CD4-positive, alpha-beta T cell treated with Interleukin-1 beta for 1 hour (primary cell): ENCODE results near the gene STH.
A peak's percentile ranks its signal among the peaks of the same experiment; 100 is the strongest.
"Not testable (repeated sequence)": the region's sequence is repeated elsewhere in the genome, so short reads cannot be mapped to it uniquely, and the experiment has no call there.

Experiments used
- DNase-seq, 2 donors: peaks; one replicate each; pipeline ENCODE4 v3.0.0-alpha.2; 2020 to 2022

STH gene

GRCh38 chr17:45987706-45988105 is 11.3 kb upstream of the STH start:
- no peak for DNase-seq

- DNase-seq, result no peak
These were observed 9.3 kb upstream of the STH start for GRCh38 chr17:45989759-45990158.

- no peak for DNase-seq
These were observed 8.2 kb upstream of the STH start for GRCh38 chr17:45990886-45991285.

DNA sequence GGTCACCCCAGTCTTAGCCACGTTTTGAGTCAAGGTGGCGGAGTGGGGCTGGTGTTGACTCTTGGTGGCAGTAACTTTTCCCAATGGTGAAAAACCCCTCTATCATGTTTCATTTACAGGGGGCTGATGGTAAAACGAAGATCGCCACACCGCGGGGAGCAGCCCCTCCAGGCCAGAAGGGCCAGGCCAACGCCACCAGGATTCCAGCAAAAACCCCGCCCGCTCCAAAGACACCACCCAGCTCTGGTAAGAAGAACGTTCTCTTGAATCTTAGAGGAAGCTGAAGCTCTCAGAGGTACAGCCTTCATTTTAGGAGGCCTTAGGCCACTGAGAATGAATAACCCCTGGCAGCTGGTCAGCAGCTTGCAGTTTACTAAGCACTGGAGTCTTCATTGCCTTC is 7.7 kb upstream of the STH start:
- no peak for DNase-seq

DNA sequence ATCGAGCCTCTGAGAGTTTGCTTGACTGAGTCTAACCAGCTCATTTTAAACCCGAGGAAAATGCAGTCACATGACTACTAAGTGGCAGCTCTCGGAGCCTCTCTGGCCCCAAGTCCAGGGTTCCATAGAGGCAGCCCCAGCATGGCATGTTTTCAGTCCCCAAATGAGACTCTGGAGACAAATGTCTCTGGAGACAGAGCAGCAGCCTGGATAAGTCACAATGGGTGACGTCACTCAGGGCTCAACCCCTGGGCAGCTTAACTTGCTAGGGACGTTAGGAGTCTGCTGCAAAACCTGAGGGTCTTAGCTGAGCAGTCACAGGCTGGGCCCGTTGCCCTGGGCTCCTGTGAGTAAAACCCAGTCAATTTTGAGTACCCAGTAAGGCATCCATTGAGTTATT is 6.9 kb upstream of the STH start:
- no peak for DNase-seq

GRCh38 chr17:45992904-45993303 is 6.1 kb upstream of the STH start:
- no peak for DNase-seq

GRCh38 chr17:45993962-45994627 is 5.0 kb upstream of the STH start:
- no peak for DNase-seq

DNA sequence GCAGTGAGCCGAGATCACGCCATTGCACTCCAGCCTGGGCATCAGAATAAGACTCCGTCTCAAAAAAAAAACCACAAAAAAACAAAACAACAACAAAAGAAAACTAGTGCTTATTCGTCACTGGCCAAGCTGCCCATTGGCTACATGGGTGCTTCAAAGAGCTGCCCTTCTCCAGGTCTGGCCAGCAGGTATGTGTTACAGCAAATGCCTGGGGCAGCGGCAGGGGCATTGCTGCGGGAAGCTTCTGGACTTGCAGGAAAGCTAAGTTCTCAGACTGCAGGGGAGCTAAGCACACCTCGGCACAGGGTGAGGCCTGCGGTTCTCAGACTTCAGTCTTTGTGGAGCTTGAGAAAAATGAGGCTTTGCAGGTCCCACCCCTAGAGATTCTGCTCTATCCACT is 4.1 kb upstream of the STH start:
- no peak for DNase-seq

DNA sequence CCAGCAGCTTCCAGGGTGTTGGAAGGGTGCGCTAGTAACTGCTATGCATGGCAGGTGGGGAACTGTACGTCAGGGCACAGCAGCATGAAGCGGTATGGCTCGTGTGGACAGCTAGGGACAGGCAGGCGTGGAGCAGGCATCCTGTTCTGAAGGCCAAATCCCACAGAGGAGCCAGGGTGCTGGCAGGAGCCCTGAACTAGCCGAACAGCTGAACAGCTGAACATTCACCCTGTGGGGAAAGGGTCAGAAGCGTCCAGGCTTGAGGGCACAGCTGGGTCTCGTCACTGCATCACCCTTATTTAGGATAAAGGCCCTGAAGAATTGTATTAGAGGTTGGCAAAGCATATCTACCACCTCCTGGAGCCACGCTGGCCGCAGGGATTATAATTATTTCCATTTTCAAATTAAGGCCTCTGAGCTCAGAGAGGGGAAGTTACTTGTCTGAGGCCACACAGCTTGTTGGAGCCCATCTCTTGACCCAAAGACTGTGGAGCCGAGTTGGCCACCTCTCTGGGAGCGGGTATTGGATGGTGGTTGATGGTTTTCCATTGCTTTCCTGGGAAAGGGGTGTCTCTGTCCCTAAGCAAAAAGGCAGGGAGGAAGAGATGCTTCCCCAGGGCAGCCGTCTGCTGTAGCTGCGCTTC is 3.3 kb upstream of the STH start:
- DNase-seq, result no peak

- no peak for DNase-seq
These were observed 2.6 kb upstream of the STH start for GRCh38 chr17:45996282-45996937.

DNA sequence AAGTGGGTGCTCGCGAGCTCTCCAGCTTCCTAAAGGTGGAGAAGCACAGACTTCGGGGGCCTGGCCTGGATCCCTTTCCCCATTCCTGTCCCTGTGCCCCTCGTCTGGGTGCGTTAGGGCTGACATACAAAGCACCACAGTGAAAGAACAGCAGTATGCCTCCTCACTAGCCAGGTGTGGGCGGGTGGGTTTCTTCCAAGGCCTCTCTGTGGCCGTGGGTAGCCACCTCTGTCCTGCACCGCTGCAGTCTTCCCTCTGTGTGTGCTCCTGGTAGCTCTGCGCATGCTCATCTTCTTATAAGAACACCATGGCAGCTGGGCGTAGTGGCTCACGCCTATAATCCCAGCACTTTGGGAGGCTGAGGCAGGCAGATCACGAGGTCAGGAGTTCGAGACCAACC is 1.9 kb upstream of the STH start:
- DNase-seq, result no peak

DNA sequence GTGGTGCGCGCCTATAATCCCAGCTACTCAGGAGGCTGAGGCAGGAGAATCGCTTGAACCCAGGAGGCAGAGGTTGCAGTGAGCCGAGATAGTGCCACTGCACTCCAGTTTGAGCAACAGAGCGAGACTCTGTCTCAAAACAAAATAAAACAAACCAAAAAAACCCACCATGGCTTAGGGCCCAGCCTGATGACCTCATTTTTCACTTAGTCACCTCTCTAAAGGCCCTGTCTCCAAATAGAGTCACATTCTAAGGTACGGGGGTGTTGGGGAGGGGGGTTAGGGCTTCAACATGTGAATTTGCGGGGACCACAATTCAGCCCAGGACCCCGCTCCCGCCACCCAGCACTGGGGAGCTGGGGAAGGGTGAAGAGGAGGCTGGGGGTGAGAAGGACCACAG is 1.4 kb upstream of the STH start:
- no peak for DNase-seq

DNA sequence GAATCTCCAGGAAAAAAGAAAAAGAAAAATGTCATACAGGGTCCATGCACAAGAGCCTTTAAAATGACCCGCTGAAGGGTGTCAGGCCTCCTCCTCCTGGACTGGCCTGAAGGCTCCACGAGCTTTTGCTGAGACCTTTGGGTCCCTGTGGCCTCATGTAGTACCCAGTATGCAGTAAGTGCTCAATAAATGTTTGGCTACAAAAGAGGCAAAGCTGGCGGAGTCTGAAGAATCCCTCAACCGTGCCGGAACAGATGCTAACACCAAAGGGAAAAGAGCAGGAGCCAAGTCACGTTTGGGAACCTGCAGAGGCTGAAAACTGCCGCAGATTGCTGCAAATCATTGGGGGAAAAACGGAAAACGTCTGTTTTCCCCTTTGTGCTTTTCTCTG is 845 bp downstream of the STH start:
- DNase-seq, result no peak

- no peak for DNase-seq
These were observed 1.2 kb downstream of the STH start for GRCh38 chr17:46000292-46000691.

- DNase-seq, result no peak
These were observed 1.7 kb downstream of the STH start for GRCh38 chr17:46000757-46001156.

DNA sequence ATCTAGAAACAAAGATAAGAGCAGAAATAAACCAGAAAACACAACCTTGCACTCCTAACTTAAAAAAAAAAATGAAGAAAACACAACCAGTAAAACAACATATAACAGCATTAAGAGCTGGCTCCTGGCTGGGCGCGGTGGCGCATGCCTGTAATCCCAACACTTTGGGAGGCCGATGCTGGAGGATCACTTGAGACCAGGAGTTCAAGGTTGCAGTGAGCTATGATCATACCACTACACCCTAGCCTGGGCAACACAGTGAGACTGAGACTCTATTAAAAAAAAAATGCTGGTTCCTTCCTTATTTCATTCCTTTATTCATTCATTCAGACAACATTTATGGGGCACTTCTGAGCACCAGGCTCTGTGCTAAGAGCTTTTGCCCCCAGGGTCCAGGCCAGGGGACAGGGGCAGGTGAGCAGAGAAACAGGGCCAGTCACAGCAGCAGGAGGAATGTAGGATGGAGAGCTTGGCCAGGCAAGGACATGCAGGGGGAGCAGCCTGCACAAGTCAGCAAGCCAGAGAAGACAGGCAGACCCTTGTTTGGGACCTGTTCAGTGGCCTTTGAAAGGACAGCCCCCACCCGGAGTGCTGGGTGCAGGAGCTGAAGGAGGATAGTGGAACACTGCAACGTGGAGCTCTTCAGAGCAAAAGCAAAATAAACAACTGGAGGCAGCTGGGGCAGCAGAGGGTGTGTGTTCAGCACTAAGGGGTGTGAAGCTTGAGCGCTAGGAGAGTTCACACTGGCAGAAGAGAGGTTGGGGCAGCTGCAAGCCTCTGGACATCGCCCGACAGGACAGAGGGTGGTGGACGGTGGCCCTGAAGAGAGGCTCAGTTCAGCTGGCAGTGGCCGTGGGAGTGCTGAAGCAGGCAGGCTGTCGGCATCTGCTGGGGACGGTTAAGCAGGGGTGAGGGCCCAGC is 2.6 kb downstream of the STH start:
- no peak for DNase-seq

DNA sequence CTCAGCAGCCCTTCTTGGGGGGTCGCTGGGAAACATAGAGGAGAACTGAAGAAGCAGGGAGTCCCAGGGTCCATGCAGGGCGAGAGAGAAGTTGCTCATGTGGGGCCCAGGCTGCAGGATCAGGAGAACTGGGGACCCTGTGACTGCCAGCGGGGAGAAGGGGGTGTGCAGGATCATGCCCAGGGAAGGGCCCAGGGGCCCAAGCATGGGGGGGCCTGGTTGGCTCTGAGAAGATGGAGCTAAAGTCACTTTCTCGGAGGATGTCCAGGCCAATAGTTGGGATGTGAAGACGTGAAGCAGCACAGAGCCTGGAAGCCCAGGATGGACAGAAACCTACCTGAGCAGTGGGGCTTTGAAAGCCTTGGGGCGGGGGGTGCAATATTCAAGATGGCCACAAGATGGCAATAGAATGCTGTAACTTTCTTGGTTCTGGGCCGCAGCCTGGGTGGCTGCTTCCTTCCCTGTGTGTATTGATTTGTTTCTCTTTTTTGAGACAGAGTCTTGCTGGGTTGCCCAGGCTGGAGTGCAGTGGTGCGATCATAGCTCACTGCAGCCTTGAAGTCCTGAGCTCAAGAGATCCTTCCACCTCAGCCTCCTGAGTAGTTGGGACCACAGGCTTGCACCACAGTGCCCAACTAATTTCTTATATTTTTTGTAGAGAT is 3.4 kb downstream of the STH start:
- peak; percentile 71 to 77 for DNase-seq

DNA sequence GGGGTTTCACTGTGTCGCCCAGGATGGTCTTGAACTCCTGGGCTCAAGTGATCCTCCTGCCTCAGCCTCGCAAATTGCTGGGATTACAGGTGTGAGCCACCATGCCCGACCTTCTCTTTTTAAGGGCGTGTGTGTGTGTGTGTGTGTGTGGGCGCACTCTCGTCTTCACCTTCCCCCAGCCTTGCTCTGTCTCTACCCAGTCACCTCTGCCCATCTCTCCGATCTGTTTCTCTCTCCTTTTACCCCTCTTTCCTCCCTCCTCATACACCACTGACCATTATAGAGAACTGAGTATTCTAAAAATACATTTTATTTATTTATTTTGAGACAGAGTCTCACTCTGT is 3.9 kb downstream of the STH start:
- no peak for DNase-seq

DNA sequence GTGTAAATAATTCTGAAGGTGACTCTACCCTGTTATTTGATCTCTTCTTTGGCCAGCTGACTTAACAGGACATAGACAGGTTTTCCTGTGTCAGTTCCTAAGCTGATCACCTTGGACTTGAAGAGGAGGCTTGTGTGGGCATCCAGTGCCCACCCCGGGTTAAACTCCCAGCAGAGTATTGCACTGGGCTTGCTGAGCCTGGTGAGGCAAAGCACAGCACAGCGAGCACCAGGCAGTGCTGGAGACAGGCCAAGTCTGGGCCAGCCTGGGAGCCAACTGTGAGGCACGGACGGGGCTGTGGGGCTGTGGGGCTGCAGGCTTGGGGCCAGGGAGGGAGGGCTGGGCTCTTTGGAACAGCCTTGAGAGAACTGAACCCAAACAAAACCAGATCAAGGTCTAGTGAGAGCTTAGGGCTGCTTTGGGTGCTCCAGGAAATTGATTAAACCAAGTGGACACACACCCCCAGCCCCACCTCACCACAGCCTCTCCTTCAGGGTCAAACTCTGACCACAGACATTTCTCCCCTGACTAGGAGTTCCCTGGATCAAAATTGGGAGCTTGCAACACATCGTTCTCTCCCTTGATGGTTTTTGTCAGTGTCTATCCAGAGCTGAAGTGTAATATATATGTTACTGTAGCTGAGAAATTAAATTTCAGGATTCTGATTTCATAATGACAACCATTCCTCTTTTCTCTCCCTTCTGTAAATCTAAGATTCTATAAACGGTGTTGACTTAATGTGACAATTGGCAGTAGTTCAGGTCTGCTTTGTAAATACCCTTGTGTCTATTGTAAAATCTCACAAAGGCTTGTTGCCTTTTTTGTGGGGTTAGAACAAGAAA is 5.1 kb downstream of the STH start:
- DNase-seq, result no peak

DNA sequence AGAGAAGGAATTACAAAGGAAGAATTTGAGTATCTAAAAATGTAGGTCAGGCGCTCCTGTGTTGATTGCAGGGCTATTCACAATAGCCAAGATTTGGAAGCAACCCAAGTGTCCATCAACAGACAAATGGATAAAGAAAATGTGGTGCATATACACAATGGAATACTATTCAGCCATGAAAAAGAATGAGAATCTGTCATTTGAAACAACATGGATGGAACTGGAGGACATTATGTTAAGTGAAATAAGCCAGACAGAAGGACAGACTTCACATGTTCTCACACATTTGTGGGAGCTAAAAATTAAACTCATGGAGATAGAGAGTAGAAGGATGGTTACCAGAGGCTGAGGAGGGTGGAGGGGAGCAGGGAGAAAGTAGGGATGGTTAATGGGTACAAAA is 7.0 kb downstream of the STH start:
- not testable (repeated sequence) for DNase-seq

DNA sequence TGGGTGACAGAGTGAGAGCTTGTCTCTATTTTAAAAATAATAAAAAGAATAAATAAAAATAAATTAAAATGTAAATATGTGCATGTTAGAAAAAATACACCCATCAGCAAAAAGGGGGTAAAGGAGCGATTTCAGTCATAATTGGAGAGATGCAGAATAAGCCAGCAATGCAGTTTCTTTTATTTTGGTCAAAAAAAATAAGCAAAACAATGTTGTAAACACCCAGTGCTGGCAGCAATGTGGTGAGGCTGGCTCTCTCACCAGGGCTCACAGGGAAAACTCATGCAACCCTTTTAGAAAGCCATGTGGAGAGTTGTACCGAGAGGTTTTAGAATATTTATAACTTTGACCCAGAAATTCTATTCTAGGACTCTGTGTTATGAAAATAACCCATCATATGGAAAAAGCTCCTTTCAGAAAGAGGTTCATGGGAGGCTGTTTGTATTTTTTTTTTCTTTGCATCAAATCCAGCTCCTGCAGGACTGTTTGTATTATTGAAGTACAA is 8.5 kb downstream of the STH start:
- DNase-seq, result no peak

DNA sequence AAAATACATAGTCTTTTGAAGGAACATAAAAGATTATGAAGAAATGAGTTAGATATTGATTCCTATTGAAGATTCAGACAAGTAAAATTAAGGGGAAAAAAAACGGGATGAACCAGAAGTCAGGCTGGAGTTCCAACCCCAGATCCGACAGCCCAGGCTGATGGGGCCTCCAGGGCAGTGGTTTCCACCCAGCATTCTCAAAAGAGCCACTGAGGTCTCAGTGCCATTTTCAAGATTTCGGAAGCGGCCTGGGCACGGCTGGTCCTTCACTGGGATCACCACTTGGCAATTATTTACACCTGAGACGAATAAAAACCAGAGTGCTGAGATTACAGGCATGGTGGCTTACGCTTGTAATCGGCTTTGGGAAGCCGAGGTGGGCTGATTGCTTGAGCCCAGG is 9.5 kb downstream of the STH start:
- no peak for DNase-seq
